ENCODE data around the gene EMX2.

EMX2 gene

GRCh38 chr10:117547016-117547715 is 4.6 kb downstream of the EMX2 start:
- Mint-ChIP-seq H3K4me3 (no peak overlapping the region), H3K36me3 (no peaks in the 10 kb centered on the region), H3K4me1 (peaks cover 34% of the 10 kb centered on the region), H3K27me3 (peaks cover 56% of the 10 kb centered on the region), H3K9me3 (no peaks in the 10 kb centered on the region), H3K27ac (no peak overlapping the region)

DNA sequence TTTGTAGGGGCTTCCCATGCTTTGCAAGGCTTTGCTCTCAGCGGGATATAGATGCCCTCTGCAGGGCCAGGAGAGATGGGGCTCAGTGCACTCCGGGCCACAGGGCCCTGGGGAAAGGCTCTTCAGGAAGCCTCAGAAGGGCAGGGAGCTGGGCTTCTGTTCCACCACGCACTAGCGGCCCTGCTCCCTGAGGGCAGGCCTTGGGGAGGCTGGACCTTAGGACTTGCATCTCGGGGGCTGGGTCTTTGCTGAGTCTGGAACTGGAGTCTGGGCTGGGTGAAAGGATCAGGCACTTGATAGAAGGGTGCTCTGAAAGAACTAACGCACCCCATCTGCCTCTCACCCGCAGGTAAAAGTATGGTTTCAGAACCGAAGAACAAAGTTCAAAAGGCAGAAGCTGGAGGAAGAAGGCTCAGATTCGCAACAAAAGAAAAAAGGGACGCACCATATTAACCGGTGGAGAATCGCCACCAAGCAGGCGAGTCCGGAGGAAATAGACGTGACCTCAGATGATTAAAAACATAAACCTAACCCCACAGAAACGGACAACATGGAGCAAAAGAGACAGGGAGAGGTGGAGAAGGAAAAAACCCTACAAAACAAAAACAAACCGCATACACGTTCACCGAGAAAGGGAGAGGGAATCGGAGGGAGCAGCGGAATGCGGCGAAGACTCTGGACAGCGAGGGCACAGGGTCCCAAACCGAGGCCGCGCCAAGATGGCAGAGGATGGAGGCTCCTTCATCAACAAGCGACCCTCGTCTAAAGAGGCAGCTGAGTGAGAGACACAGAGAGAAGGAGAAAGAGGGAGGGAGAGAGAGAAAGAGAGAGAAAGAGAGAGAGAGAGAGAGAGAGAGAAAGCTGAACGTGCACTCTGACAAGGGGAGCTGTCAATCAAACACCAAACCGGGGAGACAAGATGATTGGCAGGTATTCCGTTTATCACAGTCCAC is 5.4 kb downstream of the EMX2 start:
- no peaks in the 10 kb centered on the region for H3K36me3 Mint-ChIP-seq
- no peak overlapping the region for H3K4me3 Mint-ChIP-seq
- H3K27me3 Mint-ChIP-seq, result peaks cover 60% of the 10 kb centered on the region
- H3K9me3 Mint-ChIP-seq, result no peaks in the 10 kb centered on the region
- H3K27ac Mint-ChIP-seq, result no peak overlapping the region
- H3K4me1 Mint-ChIP-seq, result peaks cover 34% of the 10 kb centered on the region

- Mint-ChIP-seq H3K9me3 (no peaks in the 10 kb centered on the region), H3K27ac (no peak overlapping the region), H3K4me1 (peaks cover 32% of the 10 kb centered on the region), H3K4me3 (no peak overlapping the region), H3K36me3 (no peaks in the 10 kb centered on the region), H3K27me3 (peaks cover 62% of the 10 kb centered on the region)
Observed at GRCh38 chr10:117549100-117549585, 6.6 kb downstream of the EMX2 start.

- H3K27ac Mint-ChIP-seq, result no peak overlapping the region
- H3K9me3 Mint-ChIP-seq, result no peaks in the 10 kb centered on the region
- no peak overlapping the region for H3K4me3 Mint-ChIP-seq
- H3K4me1 Mint-ChIP-seq, result peaks cover 30% of the 10 kb centered on the region
- H3K27me3 Mint-ChIP-seq, result peaks cover 65% of the 10 kb centered on the region
- H3K36me3 Mint-ChIP-seq, result no peaks in the 10 kb centered on the region
Observed at GRCh38 chr10:117550076-117550475, 7.5 kb downstream of the EMX2 start.

DNA sequence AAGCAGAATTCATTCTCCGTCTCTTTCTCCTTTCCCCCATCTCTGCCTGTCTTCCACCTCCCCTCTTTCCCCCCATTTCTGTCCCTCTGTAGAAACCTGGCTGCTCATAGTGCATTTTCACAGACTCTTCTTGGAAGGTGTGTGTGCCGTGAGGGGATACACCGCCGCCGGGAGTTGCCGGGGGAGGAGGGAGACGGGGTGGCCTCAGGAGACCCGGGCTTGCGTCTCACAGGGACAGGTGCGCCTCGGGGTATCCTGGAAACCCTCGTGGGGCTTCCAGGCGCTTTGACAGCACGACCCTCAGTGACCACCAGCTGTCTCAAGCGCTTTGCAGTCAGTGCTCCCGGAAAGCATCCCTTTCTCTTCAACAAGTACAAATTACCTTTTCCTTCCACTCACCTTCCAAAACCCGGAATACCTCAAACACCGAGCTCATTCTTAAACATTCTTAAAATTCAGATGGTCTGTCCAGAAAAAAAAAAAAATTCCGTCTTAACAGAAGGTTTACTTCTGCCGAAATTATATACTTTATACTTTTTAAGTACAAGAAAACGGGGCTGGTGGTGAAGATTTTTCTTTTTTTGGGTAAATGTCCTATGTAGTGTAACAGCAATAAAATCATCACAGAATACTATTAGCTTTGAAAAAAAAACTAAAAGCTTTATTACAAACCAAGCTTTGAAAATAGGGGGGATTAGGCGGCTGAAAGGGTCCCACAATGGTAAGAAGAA is 8.2 kb downstream of the EMX2 start:
- Mint-ChIP-seq H3K4me1 (peaks cover 27% of the 10 kb centered on the region), H3K27ac (no peak overlapping the region), H3K9me3 (no peaks in the 10 kb centered on the region), H3K27me3 (peaks cover 66% of the 10 kb centered on the region), H3K36me3 (no peaks in the 10 kb centered on the region), H3K4me3 (no peak overlapping the region)

GRCh38 chr10:117551330-117552155 is 9.0 kb downstream of the EMX2 start:
- H3K27ac Mint-ChIP-seq, result no peak overlapping the region
- H3K27me3 Mint-ChIP-seq, result peaks cover 66% of the 10 kb centered on the region
- no peaks in the 10 kb centered on the region for H3K36me3 Mint-ChIP-seq
- H3K4me3 Mint-ChIP-seq, result no peak overlapping the region
- no peaks in the 10 kb centered on the region for H3K9me3 Mint-ChIP-seq
- H3K4me1 Mint-ChIP-seq, result peaks cover 22% of the 10 kb centered on the region

GRCh38 chr10:117552156-117552631 is 9.6 kb downstream of the EMX2 start:
- Mint-ChIP-seq H3K36me3 (no peaks in the 10 kb centered on the region), H3K9me3 (no peaks in the 10 kb centered on the region), H3K4me1 (peaks cover 18% of the 10 kb centered on the region), H3K27ac (no peak overlapping the region), H3K4me3 (no peak overlapping the region), H3K27me3 (peaks cover 65% of the 10 kb centered on the region)

DNA sequence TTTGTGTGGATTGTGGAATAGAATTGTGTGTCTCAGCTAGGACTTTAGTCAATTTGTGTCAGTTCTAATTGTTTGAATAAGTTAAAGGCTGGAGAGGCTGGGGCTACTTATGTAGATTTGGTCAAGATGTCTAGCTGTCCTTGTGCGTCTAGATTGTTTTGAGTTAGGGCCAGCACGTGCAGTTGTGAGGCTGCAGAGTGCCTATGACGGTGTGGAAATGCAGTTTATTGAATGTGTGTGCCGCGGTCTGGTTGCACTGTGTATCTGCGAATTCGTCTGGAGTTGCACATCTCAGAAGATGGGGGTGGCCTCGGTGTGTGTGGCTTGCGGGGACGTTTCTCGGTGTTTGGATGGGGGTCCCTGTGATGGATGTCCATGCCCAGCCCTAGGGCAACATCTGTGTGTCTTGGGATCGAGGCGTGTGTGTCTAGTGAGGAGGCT is 10.2 kb downstream of the EMX2 start:
- Mint-ChIP-seq H3K4me1 (peaks cover 13% of the 10 kb centered on the region), H3K4me3 (no peak overlapping the region), H3K9me3 (no peaks in the 10 kb centered on the region), H3K27ac (no peak overlapping the region), H3K27me3 (peaks cover 59% of the 10 kb centered on the region), H3K36me3 (no peaks in the 10 kb centered on the region)

GRCh38 chr10:117553142-117553814 is 10.7 kb downstream of the EMX2 start:
- Mint-ChIP-seq H3K36me3 (no peaks in the 10 kb centered on the region), H3K27me3 (peaks cover 54% of the 10 kb centered on the region)

DNA sequence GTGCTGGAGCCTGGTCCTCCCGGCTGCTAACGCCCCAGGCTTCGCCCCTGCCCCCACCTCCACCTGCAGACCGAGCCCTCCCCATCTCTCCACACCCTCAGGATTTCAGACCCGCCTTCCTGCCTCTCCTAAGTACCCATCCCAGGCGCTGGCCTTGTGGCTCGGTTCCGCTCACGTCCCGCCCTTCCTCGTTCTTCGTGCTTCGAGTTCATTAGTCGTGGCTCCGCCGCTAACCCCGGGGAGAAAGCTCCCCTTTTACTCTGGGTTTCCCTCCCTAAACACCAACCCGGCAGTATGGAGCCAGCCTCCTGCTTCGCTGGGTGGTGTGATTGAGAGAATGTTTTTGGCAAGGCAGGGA is 11.2 kb downstream of the EMX2 start:
- Mint-ChIP-seq H3K27me3 (peaks cover 51% of the 10 kb centered on the region), H3K27ac (no peak overlapping the region), H3K9me3 (no peaks in the 10 kb centered on the region), H3K36me3 (no peaks in the 10 kb centered on the region), H3K4me1 (peaks cover 5% of the 10 kb centered on the region), H3K4me3 (no peak overlapping the region)

More at GRCh38 chr10:117553142-117553814, 10.7 kb downstream of the EMX2 start:
- Mint-ChIP-seq H3K4me3 (no peak overlapping the region), H3K27ac (no peak overlapping the region), H3K4me1 (peaks cover 7% of the 10 kb centered on the region), H3K9me3 (no peaks in the 10 kb centered on the region)

DNA sequence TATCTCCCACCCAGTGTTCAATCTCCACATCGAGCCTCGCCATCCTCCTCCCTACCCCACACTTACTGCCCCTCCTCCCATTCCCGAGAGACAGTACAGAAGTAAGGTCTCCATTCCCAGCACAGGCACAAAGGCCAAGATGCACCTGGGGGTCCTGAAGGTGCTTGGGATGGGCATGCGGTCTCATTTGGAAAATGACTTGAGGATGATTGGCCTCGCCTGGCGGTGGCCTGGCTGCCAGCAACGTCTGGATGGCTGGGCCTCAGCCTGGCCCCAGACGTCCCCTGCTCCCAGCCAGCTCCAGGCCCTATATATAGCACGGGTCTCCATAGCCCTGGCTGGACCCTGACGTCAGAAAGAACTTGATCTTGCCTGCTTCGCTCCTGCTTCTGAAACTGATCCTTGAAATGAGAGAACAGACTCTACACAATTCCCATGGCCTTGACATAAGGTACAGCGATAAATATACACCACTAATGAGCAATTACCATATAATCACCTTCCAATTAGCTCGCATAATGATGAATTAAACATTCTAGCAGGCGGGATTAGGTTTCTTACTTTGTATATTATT is 11.8 kb downstream of the EMX2 start:
- no peak overlapping the region for H3K4me3 Mint-ChIP-seq

GRCh38 chr10:117555017-117555416 is 12.5 kb downstream of the EMX2 start:
- peaks cover 5% of the 10 kb centered on the region for H3K4me1 Mint-ChIP-seq
- H3K9me3 Mint-ChIP-seq, result no peaks in the 10 kb centered on the region
- peaks cover 47% of the 10 kb centered on the region for H3K27me3 Mint-ChIP-seq
- H3K36me3 Mint-ChIP-seq, result no peaks in the 10 kb centered on the region
- no peak overlapping the region for H3K27ac Mint-ChIP-seq
- no peak overlapping the region for H3K4me3 Mint-ChIP-seq

More for the DNA sequence above, 11.8 kb downstream of the EMX2 start:
- Mint-ChIP-seq H3K27me3 (peaks cover 47% of the 10 kb centered on the region), H3K27ac (no peak overlapping the region), H3K9me3 (no peaks in the 10 kb centered on the region), H3K36me3 (no peaks in the 10 kb centered on the region), H3K4me1 (peaks cover 5% of the 10 kb centered on the region)

DNA sequence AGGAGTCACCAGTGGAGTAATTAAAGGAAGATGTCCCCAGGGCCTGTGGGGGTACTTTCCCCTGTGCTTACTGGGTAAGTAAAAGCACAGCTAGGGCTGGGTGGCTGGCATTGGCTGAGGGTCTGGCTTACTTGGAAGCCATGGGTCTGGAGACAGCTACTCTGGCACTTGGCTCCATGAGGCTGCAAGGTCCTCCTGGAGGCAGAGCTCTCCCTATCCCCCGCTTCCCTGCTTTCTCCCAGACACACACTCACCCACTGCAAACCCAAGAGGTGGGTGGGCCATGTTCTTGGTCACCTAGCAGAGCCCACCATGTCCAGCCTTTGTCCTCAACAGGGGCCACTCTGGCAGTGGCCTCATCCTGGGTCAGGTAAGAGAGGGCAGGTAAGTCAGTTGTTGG is 13.3 kb downstream of the EMX2 start:
- no peak overlapping the region for H3K4me3 Mint-ChIP-seq
- H3K27me3 Mint-ChIP-seq, result peaks cover 40% of the 10 kb centered on the region
- H3K36me3 Mint-ChIP-seq, result no peaks in the 10 kb centered on the region
- no peaks in the 10 kb centered on the region for H3K9me3 Mint-ChIP-seq
- H3K27ac Mint-ChIP-seq, result no peak overlapping the region
- H3K4me1 Mint-ChIP-seq, result peaks cover 5% of the 10 kb centered on the region

DNA sequence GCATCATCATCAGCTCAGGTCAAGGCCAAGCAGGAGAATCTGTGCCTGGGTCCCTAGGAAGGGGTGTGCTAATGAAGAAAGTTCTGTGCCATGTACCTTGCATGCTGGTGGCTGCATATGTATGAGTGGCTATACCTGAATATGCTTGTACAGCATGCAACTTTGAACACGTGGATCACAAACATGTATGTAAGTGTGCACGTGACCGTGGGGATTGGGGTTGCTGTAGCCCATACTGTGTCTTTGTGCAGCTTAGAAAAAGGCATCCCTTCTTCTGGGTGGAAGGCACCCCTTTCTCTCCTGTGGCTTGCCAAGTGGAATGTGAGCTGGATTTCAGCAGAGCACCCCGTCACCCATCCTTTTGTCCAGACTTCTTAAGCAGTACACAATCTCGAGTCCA is 13.8 kb downstream of the EMX2 start:
- H3K36me3 Mint-ChIP-seq, result no peaks in the 10 kb centered on the region
- peaks cover 35% of the 10 kb centered on the region for H3K27me3 Mint-ChIP-seq
- no peaks in the 10 kb centered on the region for H3K9me3 Mint-ChIP-seq
- H3K27ac Mint-ChIP-seq, result no peak overlapping the region
- peaks cover 5% of the 10 kb centered on the region for H3K4me1 Mint-ChIP-seq
- H3K4me3 Mint-ChIP-seq, result no peak overlapping the region
